ENCODE results near the gene SCN1A. TPM values are rescaled to one million over a fixed set of nuclear protein-coding genes. Genes with fewer than 3 reads are reported as not detected.

The SCN1A gene
- total RNA-seq, 1 experiment from 2014 or later: 1.6 TPM

- no peaks in the 10 kb centered on the region for H3K27me3 Mint-ChIP-seq (ENCODE audit: low read depth)
- POLR2A ChIA-PET: no interaction called here
Measured at GRCh38 chr2:166171216-166171615, 43.4 kb upstream of the SCN1A start.

More at GRCh38 chr2:166171216-166171615, 43.4 kb upstream of the SCN1A start:
- H3K4me1 Mint-ChIP-seq: peaks cover 4% of the 10 kb centered on the region; the same call in 1 of the 2 replicates
- TF ChIP-seq KAT7 (CRISPR knock-in tag; IDR thresholded peaks at IDR 0.05; ENCODE audit: borderline replicate concordance) (no peak), RORB (CRISPR knock-in tag; IDR thresholded peaks at IDR 0.05) (no peak), CTCF (IDR thresholded peaks at IDR 0.05) (no peak), GTF2I (CRISPR knock-in tag; conservative IDR thresholded peaks at IDR 0.05) (no peak), RELA (CRISPR knock-in tag; IDR thresholded peaks at IDR 0.05; ENCODE audit: borderline replicate concordance) (no peak), STAT6 (CRISPR knock-in tag; conservative IDR thresholded peaks at IDR 0.05; ENCODE audit: low read depth) (no peak), ZNF232 (CRISPR knock-in tag; IDR thresholded peaks at IDR 0.05) (no peak), ATF2 (CRISPR knock-in tag; IDR thresholded peaks at IDR 0.05; ENCODE audit: borderline replicate concordance, low read depth) (no peak), GRHL2 (CRISPR knock-in tag; IDR thresholded peaks at IDR 0.05; ENCODE audit: insufficient replicate concordance, severe bottlenecking) (no peak), ZNF423 (CRISPR knock-in tag; IDR thresholded peaks at IDR 0.05) (no peak), ZNF219 (CRISPR knock-in tag; IDR thresholded peaks at IDR 0.05; ENCODE audit: borderline replicate concordance) (no peak)
- TF ChIP-seq, protein P1, sequence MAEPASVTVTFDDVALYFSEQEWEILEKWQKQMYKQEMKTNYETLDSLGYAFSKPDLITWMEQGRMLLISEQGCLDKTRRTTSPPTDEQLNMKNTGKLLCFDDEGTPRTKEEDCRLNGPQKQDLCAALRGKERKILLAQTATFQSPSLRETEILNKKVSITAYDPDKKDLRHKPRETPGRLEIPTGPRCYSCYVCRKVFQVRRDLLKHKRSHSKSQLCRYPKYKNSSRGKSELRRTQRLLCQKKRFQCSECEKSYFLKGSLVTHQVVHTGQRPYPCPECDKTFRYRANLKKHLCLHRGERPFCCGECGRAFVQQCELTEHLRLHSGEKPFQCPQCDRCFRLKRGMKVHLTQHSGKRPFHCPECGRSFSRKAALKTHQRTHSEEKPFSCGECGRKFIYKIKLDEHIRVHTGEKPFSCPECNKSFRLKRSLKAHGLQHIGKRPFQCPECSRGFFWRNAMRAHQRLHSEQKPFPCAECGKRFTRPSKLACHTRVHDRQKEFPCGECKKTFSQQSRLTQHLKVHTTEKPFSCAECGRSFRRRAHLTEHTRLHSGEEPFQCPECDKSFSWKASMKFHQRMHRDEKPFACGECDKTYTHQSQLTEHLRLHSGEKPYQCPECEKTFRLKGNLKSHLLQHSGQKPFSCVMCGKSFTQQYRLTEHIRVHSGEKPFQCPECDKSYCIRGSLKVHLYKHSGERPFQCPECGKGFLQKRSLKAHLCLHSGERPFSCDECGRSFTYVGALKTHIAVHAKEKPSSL (CRISPR knock-in tag; conservative IDR thresholded peaks at IDR 0.05): no peak
- TF ChIP-seq, protein P2, sequence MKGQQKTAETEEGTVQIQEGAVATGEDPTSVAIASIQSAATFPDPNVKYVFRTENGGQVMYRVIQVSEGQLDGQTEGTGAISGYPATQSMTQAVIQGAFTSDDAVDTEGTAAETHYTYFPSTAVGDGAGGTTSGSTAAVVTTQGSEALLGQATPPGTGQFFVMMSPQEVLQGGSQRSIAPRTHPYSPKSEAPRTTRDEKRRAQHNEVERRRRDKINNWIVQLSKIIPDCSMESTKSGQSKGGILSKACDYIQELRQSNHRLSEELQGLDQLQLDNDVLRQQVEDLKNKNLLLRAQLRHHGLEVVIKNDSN (CRISPR knock-in tag; IDR thresholded peaks at IDR 0.05): no peak
- CTCF ChIA-PET: no interaction called here
- ATAC-seq: no peak
- H3K27ac Mint-ChIP-seq: no peak overlapping the region
- no peaks in the 10 kb centered on the region for H3K36me3 Mint-ChIP-seq
- no peaks in the 10 kb centered on the region for H3K9me3 Mint-ChIP-seq
- DNase-seq (ENCODE audit: low spot score): no peak
- H3K4me3 Mint-ChIP-seq: no peak overlapping the region

Data from WTC11 (cell line).